Measurements from ENCODE around the gene CYREN. TPM values are rescaled to one million over a fixed set of nuclear protein-coding genes. Genes with fewer than 3 reads are reported as not detected.
A peak's percentile ranks its signal among the peaks of the same experiment; 100 is the strongest.
"Not testable (repeated sequence)": the region's sequence is repeated elsewhere in the genome, so short reads cannot be mapped to it uniquely, and the experiment has no call there.

The CYREN gene
- total RNA-seq, 1 donor from 2014 or later = 26.9 TPM

DNA sequence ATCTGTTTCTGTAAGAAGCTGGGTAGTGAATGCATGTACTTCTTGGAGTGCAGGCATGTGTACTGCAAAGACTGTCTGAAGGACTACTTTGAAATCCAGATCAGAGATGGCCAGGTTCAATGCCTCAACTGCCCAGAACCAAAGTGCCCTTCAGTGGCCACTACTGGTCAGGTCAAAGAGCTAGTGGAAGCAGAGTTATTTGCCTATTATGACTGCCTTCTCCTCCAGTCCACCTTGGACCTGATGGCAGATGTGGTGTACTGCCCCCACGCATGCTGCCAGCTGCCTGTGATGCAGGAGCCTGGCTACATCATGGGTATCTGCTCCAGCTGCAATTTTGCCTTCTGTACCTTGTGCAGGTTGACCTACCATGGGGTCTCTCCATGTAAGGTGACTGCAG is 41.6 kb downstream of the CYREN start:
- Histone ChIP-seq H3K27me3 (no peaks in the 10 kb centered on the region), H3K36me3 (peaks cover 3% of the 10 kb centered on the region), H3K4me1 (no peaks in the 10 kb centered on the region), H3K27ac (no peak overlapping the region), H2AFZ (replicated peaks) (no peak overlapping the region), H3K9me3 (ENCODE audit: low read depth) (no peaks in the 10 kb centered on the region), H3K4me3 (no peak overlapping the region), H3K79me2 (ENCODE audit: low read depth) (no peaks in the 10 kb centered on the region), H3F3A (ENCODE audit: low read depth) (no peaks in the 10 kb centered on the region), H3K9ac (no peak overlapping the region), H3K4me2 (no peak overlapping the region), H4K20me1 (ENCODE audit: low read depth) (no peaks in the 10 kb centered on the region)
- no peak overlapping the region for H3K4me3 Mint-ChIP-seq
- no peaks in the 10 kb centered on the region for H3K27me3 Mint-ChIP-seq (ENCODE audit: insufficient read depth, low read depth)
- H3K9me3 Mint-ChIP-seq = no peaks in the 10 kb centered on the region
- H3K27ac Mint-ChIP-seq = no peak overlapping the region
- TF ChIP-seq EZH2phosphoT487 (IDR thresholded peaks at IDR 0.05) (no peak), EZH2 (IDR thresholded peaks at IDR 0.05) (no peak)
- TF ChIP-seq, protein P1, sequence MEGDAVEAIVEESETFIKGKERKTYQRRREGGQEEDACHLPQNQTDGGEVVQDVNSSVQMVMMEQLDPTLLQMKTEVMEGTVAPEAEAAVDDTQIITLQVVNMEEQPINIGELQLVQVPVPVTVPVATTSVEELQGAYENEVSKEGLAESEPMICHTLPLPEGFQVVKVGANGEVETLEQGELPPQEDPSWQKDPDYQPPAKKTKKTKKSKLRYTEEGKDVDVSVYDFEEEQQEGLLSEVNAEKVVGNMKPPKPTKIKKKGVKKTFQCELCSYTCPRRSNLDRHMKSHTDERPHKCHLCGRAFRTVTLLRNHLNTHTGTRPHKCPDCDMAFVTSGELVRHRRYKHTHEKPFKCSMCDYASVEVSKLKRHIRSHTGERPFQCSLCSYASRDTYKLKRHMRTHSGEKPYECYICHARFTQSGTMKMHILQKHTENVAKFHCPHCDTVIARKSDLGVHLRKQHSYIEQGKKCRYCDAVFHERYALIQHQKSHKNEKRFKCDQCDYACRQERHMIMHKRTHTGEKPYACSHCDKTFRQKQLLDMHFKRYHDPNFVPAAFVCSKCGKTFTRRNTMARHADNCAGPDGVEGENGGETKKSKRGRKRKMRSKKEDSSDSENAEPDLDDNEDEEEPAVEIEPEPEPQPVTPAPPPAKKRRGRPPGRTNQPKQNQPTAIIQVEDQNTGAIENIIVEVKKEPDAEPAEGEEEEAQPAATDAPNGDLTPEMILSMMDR (IDR thresholded peaks at IDR 0.05) = no peak
- no peaks in the 10 kb centered on the region for H3K36me3 Mint-ChIP-seq
- H3K4me1 Mint-ChIP-seq = no peaks in the 10 kb centered on the region
- DNase-seq (ENCODE audit: low spot score) = no peak

DNA sequence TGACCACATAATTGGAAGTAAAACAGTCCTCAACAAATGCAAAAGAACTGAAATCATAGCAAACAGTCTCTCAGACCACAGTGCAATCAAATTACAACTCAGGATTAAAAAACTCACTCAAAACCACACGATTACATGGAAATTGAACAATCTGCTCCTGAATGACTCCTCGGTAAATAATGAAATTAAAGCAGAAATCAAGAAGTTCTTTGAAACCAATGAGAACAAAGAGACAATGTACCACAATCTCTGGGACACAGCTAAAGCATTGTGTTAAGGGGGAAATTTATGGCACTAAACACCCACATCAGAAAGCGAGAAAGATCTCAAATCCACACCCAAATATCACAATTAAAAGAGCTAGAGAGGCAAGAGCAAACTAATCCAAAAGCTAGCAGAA is 45.9 kb downstream of the CYREN start:
- not testable (repeated sequence) for H3K27me3 Mint-ChIP-seq (ENCODE audit: insufficient read depth, low read depth); H3K36me3 ChIP-seq; H3K4me1 ChIP-seq; H3K9ac ChIP-seq; H2AFZ ChIP-seq (replicated peaks); H3K27ac ChIP-seq; H3K4me2 ChIP-seq; H3K79me2 ChIP-seq (ENCODE audit: low read depth); DNase-seq (ENCODE audit: low spot score); H3K27ac Mint-ChIP-seq; H3K4me1 Mint-ChIP-seq; H3F3A ChIP-seq (ENCODE audit: low read depth); H3K27me3 ChIP-seq; H3K4me3 Mint-ChIP-seq; H3K4me3 ChIP-seq; H3K9me3 ChIP-seq (ENCODE audit: low read depth); H3K36me3 Mint-ChIP-seq; H4K20me1 ChIP-seq (ENCODE audit: low read depth)
- H3K9me3 Mint-ChIP-seq = peaks cover 15% of the 10 kb centered on the region

DNA sequence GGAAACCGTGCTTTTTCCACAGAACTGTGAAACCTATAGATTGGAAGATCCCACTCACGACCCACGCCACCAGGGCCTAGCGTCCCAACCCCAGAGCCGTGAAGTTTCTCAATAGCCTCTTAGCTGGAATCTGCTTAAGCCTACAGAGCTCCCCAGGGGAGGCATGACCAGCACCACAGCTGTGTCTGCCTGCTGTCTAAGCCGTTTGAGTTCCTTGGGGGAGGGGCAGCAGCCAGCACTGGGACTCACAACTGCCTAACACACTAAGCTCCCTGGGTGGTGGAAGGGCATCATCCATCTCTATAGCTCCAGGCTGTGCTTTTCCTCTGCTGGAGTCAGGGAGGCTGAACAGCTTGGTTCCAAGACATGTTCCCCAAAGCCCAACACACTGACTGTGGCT is 48.6 kb downstream of the CYREN start:
- Histone ChIP-seq H3K4me1 (no peaks in the 10 kb centered on the region), H3K9me3 (ENCODE audit: low read depth) (no peaks in the 10 kb centered on the region), H3K79me2 (ENCODE audit: low read depth) (no peaks in the 10 kb centered on the region), H3K27me3 (no peaks in the 10 kb centered on the region), H3K27ac (no peak overlapping the region), H3K9ac (no peak overlapping the region), H3K4me2 (no peak overlapping the region), H3K4me3 (no peak overlapping the region), H2AFZ (replicated peaks) (no peak overlapping the region), H3K36me3 (peaks cover 4% of the 10 kb centered on the region), H3F3A (ENCODE audit: low read depth) (no peaks in the 10 kb centered on the region), H4K20me1 (ENCODE audit: low read depth) (no peaks in the 10 kb centered on the region)
- Mint-ChIP-seq H3K27me3 (ENCODE audit: insufficient read depth, low read depth) (no peaks in the 10 kb centered on the region), H3K36me3 (peaks cover 2% of the 10 kb centered on the region), H3K4me1 (no peaks in the 10 kb centered on the region), H3K4me3 (no peak overlapping the region), H3K9me3 (peaks cover 15% of the 10 kb centered on the region), H3K27ac (no peak overlapping the region)
- peak; percentile 30 for DNase-seq (ENCODE audit: low spot score)
- TF ChIP-seq EZH2 (IDR thresholded peaks at IDR 0.05) = no peak
- TF ChIP-seq, protein P1 (IDR thresholded peaks at IDR 0.05) = no peak
- TF ChIP-seq EZH2phosphoT487 (IDR thresholded peaks at IDR 0.05) = no peak

DNA sequence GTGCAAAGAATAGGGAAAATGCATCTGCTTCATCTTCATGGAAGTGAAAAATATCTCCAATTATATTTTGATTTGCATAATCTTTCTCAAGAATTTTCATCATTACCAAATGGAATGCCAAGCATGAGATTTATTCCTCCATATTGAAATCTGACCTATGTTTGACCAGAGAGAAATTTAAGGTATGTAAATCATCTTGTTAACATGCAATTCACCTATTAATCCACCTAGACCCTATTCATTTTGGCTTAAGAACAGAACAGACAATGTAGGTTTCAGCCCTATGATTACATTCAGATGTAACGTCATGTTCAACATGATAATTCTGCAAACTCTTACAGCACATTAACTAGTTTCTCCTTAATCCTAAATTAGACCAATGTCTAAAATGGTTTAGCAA is 53.4 kb downstream of the CYREN start:
- DNase-seq (ENCODE audit: low spot score) = no peak
- H3F3A ChIP-seq (ENCODE audit: low read depth) = no peaks in the 10 kb centered on the region
- H3K36me3 Mint-ChIP-seq = peaks cover 2% of the 10 kb centered on the region
- TF ChIP-seq, protein P1 (IDR thresholded peaks at IDR 0.05) = no peak
- no peak for TF ChIP-seq EZH2phosphoT487 (IDR thresholded peaks at IDR 0.05)
- TF ChIP-seq EZH2 (IDR thresholded peaks at IDR 0.05) = no peak
- H3K4me2 ChIP-seq = no peak overlapping the region
- no peak overlapping the region for H3K4me3 ChIP-seq
- H4K20me1 ChIP-seq (ENCODE audit: low read depth) = no peaks in the 10 kb centered on the region
- no peaks in the 10 kb centered on the region for H3K4me1 ChIP-seq
- H3K27me3 Mint-ChIP-seq (ENCODE audit: insufficient read depth, low read depth) = no peaks in the 10 kb centered on the region
- no peaks in the 10 kb centered on the region for H3K4me1 Mint-ChIP-seq
- no peak overlapping the region for H3K4me3 Mint-ChIP-seq
- no peak overlapping the region for H2AFZ ChIP-seq (replicated peaks)
- H3K27me3 ChIP-seq = no peaks in the 10 kb centered on the region
- peaks cover 14% of the 10 kb centered on the region for H3K9me3 Mint-ChIP-seq
- no peak overlapping the region for H3K27ac ChIP-seq
- no peak overlapping the region for H3K9ac ChIP-seq
- no peaks in the 10 kb centered on the region for H3K79me2 ChIP-seq (ENCODE audit: low read depth)
- peaks cover 4% of the 10 kb centered on the region for H3K36me3 ChIP-seq
- H3K27ac Mint-ChIP-seq = no peak overlapping the region
- no peaks in the 10 kb centered on the region for H3K9me3 ChIP-seq (ENCODE audit: low read depth)

Small RNAs within 50 kb of the gene (microRNA-seq; reads per million reads assigned to microRNA genes)
- 0.54 reads per million for gene MIR6509

Small RNAs within 50 kb of the gene (small RNA-seq; reads per million reads assigned to genes)
- not detected for gene MIR6509

Other genes starting within 250 kb of the CYREN start
- 0.58 and 2.1 TPM in 2 replicates for gene AGBL3, start 184.2 kb downstream of the CYREN start, total RNA-seq (ENCODE audit: low replicate concordance)
- not detected in 2 replicates for gene TMEM140, start 22.6 kb downstream of the CYREN start, total RNA-seq (ENCODE audit: low replicate concordance)
- 5.4 and 7.2 TPM in 2 replicates for gene WDR91, start 40.8 kb upstream of the CYREN start, total RNA-seq (ENCODE audit: low replicate concordance)
- not detected in 2 replicates for gene STRA8, start 63.1 kb upstream of the CYREN start, total RNA-seq (ENCODE audit: low replicate concordance)

All from neural progenitor cell (in vitro differentiated cells).